Loucy (cell line): Measurements from ENCODE around the gene LHPP.

Experiments used
- EZH2phosphoT487 ChIP-seq: fragments of 200-600 bp; IDR thresholded peaks from 2 replicates; pipeline ENCODE4 v1.6.1; 2018; ENCODE audit warnings: antibody characterized with exemption, mild to moderate bottlenecking, moderate library complexity, borderline replicate concordance
- TF ChIP-seq, protein P1 (sequence below): fragments of 200-600 bp; sonication (generic); conservative IDR thresholded peaks from 2 replicates; pipeline ENCODE4 v1.5.1; 2014; ENCODE audit warnings: mild to moderate bottlenecking, antibody characterized with exemption, low read length

DNA sequence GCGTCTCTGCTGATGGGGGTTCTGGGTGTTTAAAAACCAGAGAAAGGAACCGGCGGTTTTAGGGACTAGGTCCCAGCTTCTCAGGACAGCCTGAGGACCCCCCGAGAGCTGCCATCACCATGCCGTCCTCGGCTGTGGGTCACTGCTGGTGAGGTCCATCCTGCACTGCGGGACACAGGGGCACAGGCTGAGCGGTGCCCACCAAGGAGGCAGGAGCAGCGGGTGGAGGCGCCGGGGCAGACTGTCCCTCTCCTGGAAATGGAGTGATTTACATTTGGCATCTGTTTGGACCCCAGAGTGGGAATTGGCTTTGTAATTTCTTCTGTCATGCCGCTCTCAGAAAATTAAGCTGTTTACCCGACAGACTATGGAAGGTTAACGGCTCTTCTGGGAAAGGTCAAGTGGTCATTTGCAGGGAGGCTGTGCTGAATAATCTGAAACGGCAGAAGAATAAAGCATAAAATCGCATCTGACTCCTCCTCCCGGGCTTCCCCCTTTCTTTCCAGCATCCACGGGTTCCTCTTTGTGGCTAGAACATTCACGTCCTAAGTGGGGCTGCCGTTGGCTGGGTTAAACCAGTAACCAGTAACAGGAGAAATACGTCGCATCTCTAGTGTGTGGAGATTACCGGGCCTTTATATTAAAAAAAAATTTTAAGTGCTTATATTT lies 31.7 kb downstream of the LHPP start:
- TF ChIP-seq, protein P1, sequence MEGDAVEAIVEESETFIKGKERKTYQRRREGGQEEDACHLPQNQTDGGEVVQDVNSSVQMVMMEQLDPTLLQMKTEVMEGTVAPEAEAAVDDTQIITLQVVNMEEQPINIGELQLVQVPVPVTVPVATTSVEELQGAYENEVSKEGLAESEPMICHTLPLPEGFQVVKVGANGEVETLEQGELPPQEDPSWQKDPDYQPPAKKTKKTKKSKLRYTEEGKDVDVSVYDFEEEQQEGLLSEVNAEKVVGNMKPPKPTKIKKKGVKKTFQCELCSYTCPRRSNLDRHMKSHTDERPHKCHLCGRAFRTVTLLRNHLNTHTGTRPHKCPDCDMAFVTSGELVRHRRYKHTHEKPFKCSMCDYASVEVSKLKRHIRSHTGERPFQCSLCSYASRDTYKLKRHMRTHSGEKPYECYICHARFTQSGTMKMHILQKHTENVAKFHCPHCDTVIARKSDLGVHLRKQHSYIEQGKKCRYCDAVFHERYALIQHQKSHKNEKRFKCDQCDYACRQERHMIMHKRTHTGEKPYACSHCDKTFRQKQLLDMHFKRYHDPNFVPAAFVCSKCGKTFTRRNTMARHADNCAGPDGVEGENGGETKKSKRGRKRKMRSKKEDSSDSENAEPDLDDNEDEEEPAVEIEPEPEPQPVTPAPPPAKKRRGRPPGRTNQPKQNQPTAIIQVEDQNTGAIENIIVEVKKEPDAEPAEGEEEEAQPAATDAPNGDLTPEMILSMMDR: no peak
- no peak for TF ChIP-seq EZH2phosphoT487
